Caco-2 (cell line): ENCODE results near the gene PRKAG2. TPM values are rescaled to one million over a fixed set of nuclear protein-coding genes. Genes with fewer than 3 reads are reported as not detected.
A peak's percentile ranks its signal among the peaks of the same experiment; 100 is the strongest.

Experiments used
- BruUV-seq: library from RNA; stranded (reverse); fragments of 400-500 nt; replicated peaks from 2 replicates; lab custom pipeline; 2021; lab: Mats Ljungman, UMichigan
- CTCF ChIA-PET: fragments of 300-600 bp; sonication (Branson Sonifier 250); formaldehyde crosslinking; loops from one replicate; lab custom pipeline; 2022; ENCODE audit warnings: antibody characterized with exemption; lab: Charles Lee
- POLR2A ChIA-PET: fragments of 300-600 bp; sonication (Branson Sonifier 250); formaldehyde crosslinking; loops from one replicate; lab custom pipeline; 2022; ENCODE audit warnings: antibody characterized with exemption; lab: Charles Lee
- DNase-seq, 2 experiments: peaks; one replicate each; pipeline versions ENCODE4 v3.0.0 to v3.0.0-alpha.2; 2020 to 2022
- H3K27me3 ChIP-seq: replicated peaks from 2 replicates; pipeline ENCODE4 v1.6.0; 2011; ENCODE audit warnings: low read length; ENCODE audit not compliant: control insufficient read depth, insufficient read depth
- H3K36me3 ChIP-seq: 2 replicates; pipeline ENCODE4 v1.5.1; 2011; ENCODE audit warnings: low read length; ENCODE audit not compliant: control insufficient read depth, insufficient read depth
- H3K4me1 ChIP-seq: fragments of 250-450 bp; sonication (Bioruptor Pico); 2 replicates; pipeline ENCODE4 v1.5.1; 2020; ENCODE audit warnings: mild to moderate bottlenecking
- H3K4me3 ChIP-seq: 2 replicates; pipeline ENCODE4 v1.5.1; 2011; ENCODE audit warnings: low read depth, mild to moderate bottlenecking, control low read depth, low read length
- H3K9me3 ChIP-seq: fragments of 250-450 bp; sonication (Bioruptor Pico); 2 replicates; pipeline ENCODE4 v1.5.1; 2020; ENCODE audit warnings: mild to moderate bottlenecking, moderate library complexity
- H3K27ac Mint-ChIP-seq: one replicate; pipeline ENCODE4 v1.8.0; 2022; ENCODE audit warnings: mixed read lengths; ENCODE audit not compliant: unreplicated experiment
- H3K27me3 Mint-ChIP-seq: one replicate; pipeline ENCODE4 v1.8.0; 2022; ENCODE audit warnings: mixed read lengths; ENCODE audit not compliant: insufficient read depth, unreplicated experiment
- H3K36me3 Mint-ChIP-seq: one replicate; pipeline ENCODE4 v1.8.0; 2022; ENCODE audit warnings: mild to moderate bottlenecking, mixed read lengths; ENCODE audit not compliant: insufficient read depth, unreplicated experiment
- H3K4me1 Mint-ChIP-seq: one replicate; pipeline ENCODE4 v1.8.0; 2022; ENCODE audit warnings: low read depth, mixed read lengths; ENCODE audit not compliant: unreplicated experiment
- H3K4me3 Mint-ChIP-seq: one replicate; pipeline ENCODE4 v1.8.0; 2022; ENCODE audit warnings: mild to moderate bottlenecking, moderate library complexity, mixed read lengths; ENCODE audit not compliant: unreplicated experiment
- H3K9me3 Mint-ChIP-seq: one replicate; pipeline ENCODE4 v1.8.0; 2022; ENCODE audit warnings: mixed read lengths; ENCODE audit not compliant: unreplicated experiment
- intact Hi-C: fragments of 100-400 bp; cut with micrococcal nuclease; formaldehyde crosslinking; loops from one replicate; pipeline ENCODE4 v1.10.0; 2022; ENCODE audit not compliant: unreplicated experiment
- total RNA-seq: library from RNA; stranded (reverse); gene quantifications from 2 replicates; pipeline ENCODE4 v1.2.3, GENCODE V29; 2022
- TF ChIP-seq, protein P1 (sequence below), 2 experiments: fragments of 200-600 bp in 1 of 2; IDR thresholded peaks; 1 replicate in 1 of 2; 2 replicates in 1 of 2; pipeline versions ENCODE4 v1.5.1 to v1.8.0; 2011 to 2022; ENCODE audit warnings: antibody characterized with exemption in 1 of 2, control low read depth in 1 of 2, inconsistent platforms in 1 of 2, low read depth in 1 of 2, low read length in 1 of 2, mild to moderate bottlenecking in 1 of 2, moderate library complexity in 1 of 2; ENCODE audit not compliant: insufficient read depth in 1 of 2, severe bottlenecking in 1 of 2, unreplicated experiment in 1 of 2

The PRKAG2 gene
- total RNA-seq, 1 experiment from 2014 or later: 15.9 TPM

GRCh38 chr7:151626422-151627115 lies 250.3 kb downstream of the PRKAG2 start:
- peaks cover 10% of the 10 kb centered on the region for H3K36me3 Mint-ChIP-seq
- H3K36me3 ChIP-seq: no peaks in the 10 kb centered on the region
- H3K27ac Mint-ChIP-seq: no peak overlapping the region
- BruUV-seq: no TSS peak
- intact Hi-C loops: loop anchor here (1.0 to 2.0 kb wide), 3 partner anchors 70 to 133 kb away; no protein-coding TSS in a partner anchor
- ChIA-PET CTCF (no interaction called here), POLR2A (no interaction called here)
- no peaks in the 10 kb centered on the region for H3K9me3 ChIP-seq
- peaks cover 6% of the 10 kb centered on the region for H3K4me1 Mint-ChIP-seq
- no peaks in the 10 kb centered on the region for H3K9me3 Mint-ChIP-seq
- H3K4me1 ChIP-seq: peaks cover 11% of the 10 kb centered on the region
- TF ChIP-seq, protein P1, sequence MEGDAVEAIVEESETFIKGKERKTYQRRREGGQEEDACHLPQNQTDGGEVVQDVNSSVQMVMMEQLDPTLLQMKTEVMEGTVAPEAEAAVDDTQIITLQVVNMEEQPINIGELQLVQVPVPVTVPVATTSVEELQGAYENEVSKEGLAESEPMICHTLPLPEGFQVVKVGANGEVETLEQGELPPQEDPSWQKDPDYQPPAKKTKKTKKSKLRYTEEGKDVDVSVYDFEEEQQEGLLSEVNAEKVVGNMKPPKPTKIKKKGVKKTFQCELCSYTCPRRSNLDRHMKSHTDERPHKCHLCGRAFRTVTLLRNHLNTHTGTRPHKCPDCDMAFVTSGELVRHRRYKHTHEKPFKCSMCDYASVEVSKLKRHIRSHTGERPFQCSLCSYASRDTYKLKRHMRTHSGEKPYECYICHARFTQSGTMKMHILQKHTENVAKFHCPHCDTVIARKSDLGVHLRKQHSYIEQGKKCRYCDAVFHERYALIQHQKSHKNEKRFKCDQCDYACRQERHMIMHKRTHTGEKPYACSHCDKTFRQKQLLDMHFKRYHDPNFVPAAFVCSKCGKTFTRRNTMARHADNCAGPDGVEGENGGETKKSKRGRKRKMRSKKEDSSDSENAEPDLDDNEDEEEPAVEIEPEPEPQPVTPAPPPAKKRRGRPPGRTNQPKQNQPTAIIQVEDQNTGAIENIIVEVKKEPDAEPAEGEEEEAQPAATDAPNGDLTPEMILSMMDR (IDR thresholded peaks at IDR 0.05; ENCODE audit: insufficient read depth in 1 of 2, low read depth in 1 of 2, low read length in 1 of 2, severe bottlenecking in 1 of 2, unreplicated experiment in 1 of 2): peak; percentile 39 to 63
- no peaks in the 10 kb centered on the region for H3K27me3 ChIP-seq
- no peak overlapping the region for H3K4me3 ChIP-seq
- no peaks in the 10 kb centered on the region for H3K27me3 Mint-ChIP-seq
- H3K4me3 Mint-ChIP-seq: no peak overlapping the region
- DNase-seq: peak; percentile 51 to 55

- DNase-seq: no peak
- ChIA-PET POLR2A (no interaction called here), CTCF (no interaction called here)
- intact Hi-C loops: loop anchor here (1.0 to 2.0 kb wide), 3 partner anchors 71 to 134 kb away; no protein-coding TSS in a partner anchor
- no peaks in the 10 kb centered on the region for H3K36me3 ChIP-seq
- Mint-ChIP-seq H3K27me3 (no peaks in the 10 kb centered on the region), H3K9me3 (no peaks in the 10 kb centered on the region), H3K36me3 (peaks cover 10% of the 10 kb centered on the region), H3K4me3 (no peak overlapping the region), H3K27ac (no peak overlapping the region), H3K4me1 (peaks cover 6% of the 10 kb centered on the region)
- TF ChIP-seq, protein P1 (IDR thresholded peaks at IDR 0.05; ENCODE audit: insufficient read depth in 1 of 2, low read depth in 1 of 2, low read length in 1 of 2, severe bottlenecking in 1 of 2, unreplicated experiment in 1 of 2): no peak
- no peaks in the 10 kb centered on the region for H3K9me3 ChIP-seq
- no peaks in the 10 kb centered on the region for H3K27me3 ChIP-seq
- H3K4me1 ChIP-seq: peaks cover 8% of the 10 kb centered on the region
- no peak overlapping the region for H3K4me3 ChIP-seq
- no TSS peak for BruUV-seq
Observed at GRCh38 chr7:151625606-151626005, 251.3 kb downstream of the PRKAG2 start.

DNA sequence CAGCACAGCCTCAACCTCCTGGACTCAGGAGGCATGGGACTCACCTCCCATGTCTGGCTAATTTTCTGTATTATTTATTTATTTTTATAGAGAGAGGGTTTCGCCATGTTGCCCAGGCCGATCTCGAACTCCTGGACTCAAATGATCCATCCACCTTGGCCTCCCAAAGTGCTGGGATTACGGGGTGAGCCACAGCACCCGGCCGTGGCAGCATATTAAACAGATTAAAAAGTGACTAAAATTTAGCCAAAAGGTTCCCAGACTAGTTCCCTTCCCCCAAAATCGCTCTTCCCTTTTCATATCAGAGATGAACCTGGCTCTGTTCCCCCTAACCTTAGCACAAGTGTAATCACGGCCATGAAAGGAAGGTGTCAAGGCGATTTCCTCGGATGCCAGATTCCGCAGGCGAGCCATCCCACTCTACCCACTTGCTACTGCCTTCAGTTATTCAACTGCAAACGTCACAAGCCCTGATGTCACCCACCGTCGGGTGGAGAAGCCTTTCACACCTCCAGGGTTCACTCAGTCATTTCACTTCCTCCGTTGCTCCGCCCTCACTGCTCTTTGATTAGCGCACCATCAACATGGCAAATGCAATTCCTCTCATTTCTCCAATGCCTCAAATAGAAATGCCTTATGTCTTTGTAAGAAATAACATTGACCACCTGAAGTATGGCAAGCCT lies 252.5 kb downstream of the PRKAG2 start:
- Histone ChIP-seq H3K4me1 (no peaks in the 10 kb centered on the region), H3K4me3 (no peak overlapping the region), H3K27me3 (no peaks in the 10 kb centered on the region), H3K9me3 (no peaks in the 10 kb centered on the region), H3K36me3 (no peaks in the 10 kb centered on the region)
- ChIA-PET POLR2A (no interaction called here), CTCF (no interaction called here)
- no peak for DNase-seq
- TF ChIP-seq, protein P1 (IDR thresholded peaks at IDR 0.05; ENCODE audit: insufficient read depth in 1 of 2, low read depth in 1 of 2, low read length in 1 of 2, severe bottlenecking in 1 of 2, unreplicated experiment in 1 of 2): no peak
- BruUV-seq: no TSS peak
- intact Hi-C loops: no loop called here
- Mint-ChIP-seq H3K9me3 (no peaks in the 10 kb centered on the region), H3K27me3 (no peaks in the 10 kb centered on the region), H3K4me1 (peaks cover 6% of the 10 kb centered on the region), H3K4me3 (no peak overlapping the region), H3K36me3 (peaks cover 10% of the 10 kb centered on the region), H3K27ac (no peak overlapping the region)
